Right atrium auricular region (tissue), 2 donors: ENCODE results near the gene AMN. TPM values are rescaled to one million over a fixed set of nuclear protein-coding genes. Genes with fewer than 3 reads are reported as not detected.

Source experiments
- DNase-seq: peaks from one replicate; pipeline ENCODE4 v3.0.0-alpha.2; 2019; ENCODE audit warnings: low spot score
- H3K27ac ChIP-seq, 2 donors: fragments of 200-600 bp; sonication (generic); 1 replicate in 1 of 2; 2 replicates in 1 of 2; pipeline ENCODE4 v1.5.1; 2016 to 2019
- H3K27me3 ChIP-seq, 2 donors: fragments of 200-600 bp; sonication (generic); one replicate each; pipeline versions ENCODE4 v1.5.1 to v1.6.0; 2017 to 2019
- H3K36me3 ChIP-seq: fragments of 200-600 bp; sonication (generic); one replicate; pipeline ENCODE4 v1.5.1; 2016
- H3K4me1 ChIP-seq, 2 donors: fragments of 200-600 bp; sonication (generic); one replicate each; pipeline versions ENCODE4 v1.5.1 to v1.6.0; 2017 to 2019
- H3K4me3 ChIP-seq, 2 donors: fragments of 200-600 bp; sonication (generic); 1 replicate in 1 of 2; 2 replicates in 1 of 2; pipeline ENCODE4 v1.5.1; 2017 to 2019; ENCODE audit warnings: mild to moderate bottlenecking in 1 of 2, moderate library complexity in 1 of 2
- H3K9me3 ChIP-seq, 2 donors: fragments of 200-600 bp; sonication (generic); one replicate each; pipeline ENCODE4 v1.5.1; 2019
- total RNA-seq, 2 donors: library from RNA; depleted of rRNA; stranded (reverse); fragments of >200 nt; gene quantifications; one replicate each; pipeline ENCODE4 v1.1.0, GENCODE V29; 2016
- TF ChIP-seq, protein P1 (sequence below), 2 donors: fragments of 200-600 bp; sonication (generic); IDR thresholded peaks; one replicate each; pipeline ENCODE4 v1.5.1; 2019; ENCODE audit warnings: antibody characterized with exemption in 2 of 2

The AMN gene
- total RNA-seq, 2 donors from 2014 or later = 0.71 TPM; not detected in 1

DNA sequence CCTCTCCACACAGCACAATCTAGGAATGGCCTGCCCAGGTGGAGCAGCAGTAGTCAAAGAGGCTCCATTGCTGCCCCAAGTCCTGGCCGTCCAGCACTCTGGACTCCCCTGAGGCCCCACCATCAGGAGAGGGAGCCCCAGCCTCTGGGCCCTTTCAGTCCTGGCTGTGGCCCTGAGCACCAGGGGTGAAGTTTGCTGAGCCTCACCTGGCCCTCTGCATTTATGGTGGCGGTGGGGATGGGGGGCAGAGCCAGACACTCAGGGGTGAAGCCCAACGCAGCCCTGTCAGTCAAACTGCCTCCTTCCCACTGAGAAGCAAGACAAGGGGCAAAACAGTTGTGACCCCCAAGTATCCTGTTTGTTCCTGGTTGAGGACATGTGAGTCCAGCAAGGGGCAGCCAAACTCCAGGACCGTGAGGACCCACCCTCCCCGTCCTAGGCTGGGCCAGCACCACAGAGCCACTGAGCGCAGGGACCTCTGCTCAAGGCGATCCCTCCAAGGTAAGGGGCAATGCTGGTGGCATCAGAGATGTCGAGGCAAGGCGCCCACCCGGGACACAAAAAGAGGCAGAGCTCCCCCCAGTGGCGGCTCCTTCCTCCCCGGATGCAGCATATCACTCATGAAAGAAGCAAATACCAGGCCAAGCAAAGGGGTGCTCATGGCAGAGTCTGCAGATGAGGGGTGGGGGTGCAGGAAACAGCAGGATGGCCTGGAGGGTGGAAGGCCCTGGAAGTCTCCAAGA is 4.8 kb upstream of the AMN start:
- TF ChIP-seq, protein P1, sequence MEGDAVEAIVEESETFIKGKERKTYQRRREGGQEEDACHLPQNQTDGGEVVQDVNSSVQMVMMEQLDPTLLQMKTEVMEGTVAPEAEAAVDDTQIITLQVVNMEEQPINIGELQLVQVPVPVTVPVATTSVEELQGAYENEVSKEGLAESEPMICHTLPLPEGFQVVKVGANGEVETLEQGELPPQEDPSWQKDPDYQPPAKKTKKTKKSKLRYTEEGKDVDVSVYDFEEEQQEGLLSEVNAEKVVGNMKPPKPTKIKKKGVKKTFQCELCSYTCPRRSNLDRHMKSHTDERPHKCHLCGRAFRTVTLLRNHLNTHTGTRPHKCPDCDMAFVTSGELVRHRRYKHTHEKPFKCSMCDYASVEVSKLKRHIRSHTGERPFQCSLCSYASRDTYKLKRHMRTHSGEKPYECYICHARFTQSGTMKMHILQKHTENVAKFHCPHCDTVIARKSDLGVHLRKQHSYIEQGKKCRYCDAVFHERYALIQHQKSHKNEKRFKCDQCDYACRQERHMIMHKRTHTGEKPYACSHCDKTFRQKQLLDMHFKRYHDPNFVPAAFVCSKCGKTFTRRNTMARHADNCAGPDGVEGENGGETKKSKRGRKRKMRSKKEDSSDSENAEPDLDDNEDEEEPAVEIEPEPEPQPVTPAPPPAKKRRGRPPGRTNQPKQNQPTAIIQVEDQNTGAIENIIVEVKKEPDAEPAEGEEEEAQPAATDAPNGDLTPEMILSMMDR (IDR thresholded peaks at IDR 0.05) = peak; percentile 40 to 69
- Histone ChIP-seq H3K27ac (no peak overlapping the region), H3K4me1 (peaks cover 0 to 1% of the 10 kb centered on the region in 2 donors), H3K36me3 (no peaks in the 10 kb centered on the region), H3K4me3 (no peak overlapping the region), H3K27me3 (no peaks in the 10 kb centered on the region), H3K9me3 (no peaks in the 10 kb centered on the region)
- DNase-seq = peak; percentile 62

DNA sequence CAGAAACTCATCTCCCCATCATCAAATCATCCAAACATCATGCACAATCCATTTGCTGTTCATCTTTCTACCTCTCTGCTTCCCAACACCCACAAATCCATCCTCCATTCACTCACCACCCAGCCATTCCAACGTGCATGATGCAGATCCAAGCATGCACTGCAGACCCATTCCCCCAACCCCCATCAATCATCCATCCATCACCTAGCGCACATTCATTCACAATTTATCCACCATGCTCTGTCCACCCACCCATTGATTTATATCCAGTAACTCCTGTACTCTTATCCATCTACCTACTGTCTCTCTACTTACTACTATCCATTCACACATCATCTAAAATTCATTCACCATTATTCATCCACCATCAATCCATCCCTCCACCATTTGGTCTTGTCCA is 4.0 kb upstream of the AMN start:
- Histone ChIP-seq H3K27me3 (peaks cover 1 to 6% of the 10 kb centered on the region in 2 donors), H3K4me1 (peaks cover 0 to 9% of the 10 kb centered on the region in 2 donors), H3K36me3 (no peaks in the 10 kb centered on the region), H3K9me3 (no peaks in the 10 kb centered on the region), H3K4me3 (no peak overlapping the region), H3K27ac (no peak overlapping the region)
- no peak for DNase-seq
- TF ChIP-seq, protein P1 (IDR thresholded peaks at IDR 0.05) = no peak

DNA sequence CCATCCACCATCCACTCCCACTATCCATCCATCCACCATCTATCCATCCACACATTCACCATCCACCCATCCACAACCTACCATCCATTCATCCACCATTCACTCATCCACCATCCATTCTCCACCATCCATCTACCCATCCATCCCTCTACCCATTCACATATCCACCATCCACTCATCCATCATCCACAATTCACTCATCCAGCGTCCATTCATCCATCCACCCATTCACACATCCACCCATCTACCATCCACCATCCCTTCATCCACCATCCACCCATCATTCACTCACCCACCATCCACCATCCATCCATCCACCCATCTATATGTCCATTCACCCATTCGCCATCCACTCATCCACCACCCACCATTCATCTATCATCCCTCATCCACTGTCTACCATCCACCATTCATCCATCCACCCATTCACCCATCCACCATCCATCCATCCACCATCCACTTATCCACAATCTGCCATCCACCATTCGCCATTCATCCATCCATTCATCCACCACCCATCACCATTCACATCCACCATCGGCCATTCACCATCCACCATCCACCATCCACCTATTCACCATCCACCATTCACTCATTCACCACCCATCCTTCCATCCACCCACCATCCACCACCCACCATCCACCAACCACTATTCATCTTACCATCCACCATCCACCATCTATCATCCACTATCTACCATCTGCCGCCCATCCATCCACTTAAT is 2.0 kb upstream of the AMN start:
- TF ChIP-seq, protein P1 (IDR thresholded peaks at IDR 0.05) = no peak
- Histone ChIP-seq H3K36me3 (no peaks in the 10 kb centered on the region), H3K4me3 (no peak overlapping the region), H3K9me3 (no peaks in the 10 kb centered on the region), H3K27me3 (peaks cover 5 to 15% of the 10 kb centered on the region in 2 donors), H3K27ac (no peak overlapping the region), H3K4me1 (peaks cover 0 to 10% of the 10 kb centered on the region in 2 donors)
- DNase-seq = no peak

DNA sequence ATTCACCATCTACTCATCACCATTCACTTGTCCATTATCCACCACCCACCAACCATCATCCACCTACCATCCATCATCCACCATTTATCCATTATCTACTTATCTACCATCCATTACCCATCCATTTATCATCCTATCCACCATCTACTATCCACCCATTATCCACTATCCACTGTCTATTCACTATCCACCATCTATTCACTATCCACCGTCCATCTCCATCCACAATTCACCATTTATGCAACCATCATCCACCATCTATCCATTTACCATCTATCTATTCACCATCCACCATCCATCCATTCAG is 1.5 kb upstream of the AMN start:
- TF ChIP-seq, protein P1 (IDR thresholded peaks at IDR 0.05) = no peak
- no peak overlapping the region for H3K27ac ChIP-seq
- no peak for DNase-seq
- no peaks in the 10 kb centered on the region for H3K9me3 ChIP-seq
- H3K36me3 ChIP-seq = no peaks in the 10 kb centered on the region
- H3K4me1 ChIP-seq = peaks cover 0 to 10% of the 10 kb centered on the region in 2 donors
- H3K27me3 ChIP-seq = peaks cover 5 to 15% of the 10 kb centered on the region in 2 donors
- H3K4me3 ChIP-seq = no peak overlapping the region

DNA sequence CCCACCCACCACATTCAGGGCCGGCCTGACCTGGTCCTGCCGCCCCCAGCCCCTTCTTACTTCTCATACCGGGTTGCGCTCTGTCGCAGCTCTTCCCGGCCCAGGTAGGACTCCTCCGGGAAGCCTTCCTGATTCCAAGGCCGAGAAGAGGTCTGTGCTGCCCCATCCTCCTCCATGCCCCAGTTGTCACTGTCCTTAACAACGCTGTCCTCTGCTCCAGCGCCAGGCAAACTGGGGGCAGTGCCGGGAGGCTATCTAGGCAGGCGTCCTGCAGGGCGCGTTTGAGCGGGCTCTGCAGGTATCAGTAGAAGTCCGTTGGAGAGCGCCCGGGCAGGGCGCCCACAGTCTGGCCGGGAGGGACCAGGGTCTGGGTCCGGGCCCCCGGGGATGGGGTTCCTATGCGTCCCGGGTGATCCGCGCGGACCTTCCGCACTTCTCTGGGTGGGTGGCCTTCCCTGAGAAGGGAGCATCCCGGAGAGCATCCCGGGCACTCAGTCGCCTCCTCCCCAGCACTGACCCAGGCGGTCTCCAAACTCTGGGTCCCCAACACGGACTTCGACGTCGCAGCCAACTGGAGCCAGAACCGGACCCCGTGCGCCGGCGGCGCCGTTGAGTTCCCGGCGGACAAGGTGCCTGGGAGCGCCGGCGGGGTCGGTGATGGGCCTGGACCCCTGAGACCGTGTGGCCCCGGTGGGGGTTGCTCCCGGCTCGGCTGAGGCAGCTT is 900 bp downstream of the AMN start:
- peaks cover 8 to 16% of the 10 kb centered on the region in 2 donors for H3K27me3 ChIP-seq
- H3K27ac ChIP-seq = no peak overlapping the region
- TF ChIP-seq, protein P1 (IDR thresholded peaks at IDR 0.05) = no peak
- H3K4me3 ChIP-seq = peak overlapping the region in 1 of 2 donors; percentile 31
- H3K36me3 ChIP-seq = no peaks in the 10 kb centered on the region
- H3K4me1 ChIP-seq = peaks cover 0 to 16% of the 10 kb centered on the region in 2 donors
- no peak for DNase-seq
- H3K9me3 ChIP-seq = no peaks in the 10 kb centered on the region
